GM10248 (cell line): Measurements from ENCODE around the gene KATNAL1.

Experiments used
- CTCF ChIA-PET: fragments of 300-600 bp; sonication (Branson Sonifier 250); formaldehyde crosslinking; extraction: SDS; loops from one replicate; lab custom pipeline; 2021; ENCODE audit warnings: antibody characterized with exemption; lab: Yijun Ruan, JAX
- POLR2A ChIA-PET: fragments of 350-650 bp; sonication (Branson Sonifier 250); formaldehyde crosslinking; extraction: SDS; loops from one replicate; lab custom pipeline; 2020; ENCODE audit warnings: antibody characterized with exemption; lab: Yijun Ruan, JAX
- DNase-seq: peaks from one replicate; pipeline ENCODE4 v3.0.0; 2012; ENCODE audit errors: extremely low spot score
- CTCF ChIP-seq: IDR thresholded peaks from 2 replicates; pipeline ENCODE4 v1.5.1; 2012; ENCODE audit warnings: mild to moderate bottlenecking, low read depth; ENCODE audit errors: extremely low read depth, missing control alignments, control extremely low read depth

The KATNAL1 gene

GRCh38 chr13:30253830-30254229, 53.5 kb downstream of the KATNAL1 start:
- CTCF ChIA-PET = interaction anchor here (1.4 to 1.6 kb wide), 2 partner anchors 20 to 52 kb away, joined by 4 to 5 read pairs; no protein-coding TSS in a partner anchor
- no peak for DNase-seq
- POLR2A ChIA-PET = interaction anchor here (0.6 kb wide), 1 partner anchor 168 kb away, joined by 3 read pairs; no protein-coding TSS in a partner anchor
- TF ChIP-seq CTCF = no peak

GRCh38 chr13:30247406-30247805, 59.9 kb downstream of the KATNAL1 start:
- CTCF ChIA-PET = no interaction called here
- TF ChIP-seq CTCF = no peak
- POLR2A ChIA-PET = no interaction called here
- no peak for DNase-seq

GRCh38 chr13:30241532-30241931, 65.8 kb downstream of the KATNAL1 start:
- CTCF ChIA-PET = interaction anchor here (3.3 kb wide), 1 partner anchor 11 kb away, joined by 11 read pairs; no protein-coding TSS in a partner anchor
- POLR2A ChIA-PET = no interaction called here
- no peak for DNase-seq
- no peak for TF ChIP-seq CTCF

GRCh38 chr13:30240608-30241007, 66.7 kb downstream of the KATNAL1 start:
- ChIA-PET CTCF (interaction anchor here (2.6 kb wide), 1 partner anchor 11 kb away, joined by 17 read pairs; no protein-coding TSS in a partner anchor), POLR2A (no interaction called here)
- no peak for DNase-seq
- no peak for TF ChIP-seq CTCF

GRCh38 chr13:30235216-30235615, 72.1 kb downstream of the KATNAL1 start:
- CTCF ChIA-PET = interaction anchor here (1.5 to 1.6 kb wide), 2 partner anchors 16 kb away, joined by 4 read pairs; no protein-coding TSS in a partner anchor
- POLR2A ChIA-PET = no interaction called here
- DNase-seq = no peak
- no peak for TF ChIP-seq CTCF

- TF ChIP-seq CTCF = no peak
- ChIA-PET POLR2A (no interaction called here), CTCF (interaction anchor here (1.5 to 1.6 kb wide), 2 partner anchors 16 to 17 kb away, joined by 4 read pairs; no protein-coding TSS in a partner anchor)
- no peak for DNase-seq
Measured at GRCh38 chr13:30234619-30235162, 72.7 kb downstream of the KATNAL1 start.
